ENCODE results near the gene MS4A10. TPM values are rescaled to one million over a fixed set of nuclear protein-coding genes. Genes with fewer than 3 reads are reported as not detected.

MS4A10 gene
- total RNA-seq, 2 donors from 2014 or later: 0.45 TPM; not detected in 1

DNA sequence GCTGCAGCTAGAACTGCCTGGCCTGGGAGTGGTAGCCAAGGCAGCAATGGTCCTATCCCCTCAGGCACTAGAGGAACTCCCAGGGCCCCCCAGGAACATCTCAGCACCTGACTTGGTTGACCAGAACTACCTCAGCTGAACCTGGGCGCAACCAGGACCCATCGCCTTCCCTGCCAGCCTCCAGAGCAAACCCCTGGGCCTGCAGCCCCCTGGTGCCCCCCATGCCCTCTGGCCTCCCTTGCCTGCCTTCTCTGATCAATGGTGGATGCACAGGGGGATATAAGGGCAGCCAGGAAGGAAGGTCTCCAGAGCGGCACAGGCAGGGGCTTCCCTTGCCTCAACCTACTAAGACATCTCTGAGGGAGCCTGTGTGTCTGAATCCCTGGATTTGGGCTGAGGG lies 13.5 kb downstream of the MS4A10 start:
- Histone ChIP-seq H3K27ac (no peak overlapping the region), H3K36me3 (no peaks in the 10 kb centered on the region), H3K27me3 (replicated peaks; ENCODE audit: insufficient read depth) (no peaks in the 10 kb centered on the region), H3K4me3 (no peak overlapping the region), H3K9me3 (no peaks in the 10 kb centered on the region), H3K4me1 (replicated peaks) (no peaks in the 10 kb centered on the region)
- intact Hi-C loops (cut with DNase I): no loop called here
- TF ChIP-seq POLR2AphosphoS5 (IDR thresholded peaks at IDR 0.05): no peak
- no peak for TF ChIP-seq POLR2A (IDR thresholded peaks at IDR 0.05)
- TF ChIP-seq, protein P1, sequence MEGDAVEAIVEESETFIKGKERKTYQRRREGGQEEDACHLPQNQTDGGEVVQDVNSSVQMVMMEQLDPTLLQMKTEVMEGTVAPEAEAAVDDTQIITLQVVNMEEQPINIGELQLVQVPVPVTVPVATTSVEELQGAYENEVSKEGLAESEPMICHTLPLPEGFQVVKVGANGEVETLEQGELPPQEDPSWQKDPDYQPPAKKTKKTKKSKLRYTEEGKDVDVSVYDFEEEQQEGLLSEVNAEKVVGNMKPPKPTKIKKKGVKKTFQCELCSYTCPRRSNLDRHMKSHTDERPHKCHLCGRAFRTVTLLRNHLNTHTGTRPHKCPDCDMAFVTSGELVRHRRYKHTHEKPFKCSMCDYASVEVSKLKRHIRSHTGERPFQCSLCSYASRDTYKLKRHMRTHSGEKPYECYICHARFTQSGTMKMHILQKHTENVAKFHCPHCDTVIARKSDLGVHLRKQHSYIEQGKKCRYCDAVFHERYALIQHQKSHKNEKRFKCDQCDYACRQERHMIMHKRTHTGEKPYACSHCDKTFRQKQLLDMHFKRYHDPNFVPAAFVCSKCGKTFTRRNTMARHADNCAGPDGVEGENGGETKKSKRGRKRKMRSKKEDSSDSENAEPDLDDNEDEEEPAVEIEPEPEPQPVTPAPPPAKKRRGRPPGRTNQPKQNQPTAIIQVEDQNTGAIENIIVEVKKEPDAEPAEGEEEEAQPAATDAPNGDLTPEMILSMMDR (IDR thresholded peaks at IDR 0.05): no peak
- DNase-seq (ENCODE audit: low spot score): no peak
- WGBS: 97% methylated on average over 3 of the region's 3 CpGs

DNA sequence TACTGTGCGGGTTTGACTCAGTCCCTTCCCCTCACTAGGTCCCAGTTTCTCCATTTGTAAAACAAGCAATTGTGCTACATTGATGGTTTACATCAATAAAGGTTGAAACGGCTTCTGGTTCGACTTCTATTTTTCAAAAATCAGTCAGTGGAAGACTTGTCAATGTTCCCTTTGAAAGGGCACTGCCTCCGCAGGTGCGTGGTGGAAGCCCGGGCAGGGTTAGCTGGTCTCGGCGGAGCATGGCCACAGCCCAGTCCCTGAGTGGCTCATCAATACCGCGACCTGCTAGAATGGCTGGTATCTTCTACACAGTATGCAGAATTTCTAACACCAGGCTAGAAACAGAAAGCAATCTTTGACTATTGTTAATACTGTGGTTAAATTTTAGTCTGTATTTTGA lies 16.1 kb downstream of the MS4A10 start:
- no peaks in the 10 kb centered on the region for H3K36me3 ChIP-seq
- intact Hi-C loops (cut with DNase I): no loop called here
- no peak for DNase-seq (ENCODE audit: low spot score)
- H3K27ac ChIP-seq: no peak overlapping the region
- no peaks in the 10 kb centered on the region for H3K27me3 ChIP-seq (replicated peaks; ENCODE audit: insufficient read depth)
- no peaks in the 10 kb centered on the region for H3K9me3 ChIP-seq
- WGBS: 92% methylated on average over 10 of the region's 10 CpGs
- no peak overlapping the region for H3K4me3 ChIP-seq
- TF ChIP-seq POLR2AphosphoS5 (IDR thresholded peaks at IDR 0.05) (no peak), POLR2A (IDR thresholded peaks at IDR 0.05) (no peak)
- TF ChIP-seq, protein P1 (IDR thresholded peaks at IDR 0.05): no peak
- H3K4me1 ChIP-seq (replicated peaks): no peaks in the 10 kb centered on the region

DNA sequence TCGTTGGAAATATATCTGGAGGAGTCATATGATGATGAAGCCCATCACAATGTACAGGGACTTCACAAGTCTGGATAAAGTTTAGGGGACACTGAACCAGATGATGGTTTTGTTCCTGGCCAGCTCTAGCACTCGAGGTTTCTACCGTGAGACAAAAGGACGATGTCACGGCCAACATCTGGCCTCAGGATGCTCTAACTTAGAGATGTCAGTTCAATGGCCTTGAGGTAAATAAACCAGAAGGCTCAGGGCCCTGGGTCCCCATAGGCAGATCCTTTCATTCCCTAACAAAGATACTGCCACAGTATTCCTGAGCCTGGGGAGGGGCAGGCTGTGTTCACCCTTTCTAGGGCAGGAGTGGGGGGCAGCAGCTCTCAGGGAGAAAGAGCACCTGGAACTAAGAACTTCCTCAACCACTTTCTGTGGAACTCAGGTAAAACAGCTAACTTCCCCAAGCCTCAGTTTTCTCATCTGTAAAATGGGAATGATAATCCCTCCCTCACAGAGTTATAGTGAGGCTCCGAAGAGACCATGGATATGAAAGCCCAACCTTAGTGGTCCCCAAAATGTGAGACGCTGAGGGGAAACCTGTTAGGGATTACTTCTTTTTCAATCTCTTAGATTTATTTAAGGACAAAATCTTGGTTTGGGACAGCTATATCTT lies 18.3 kb downstream of the MS4A10 start:
- Histone ChIP-seq H3K4me1 (replicated peaks) (no peaks in the 10 kb centered on the region), H3K9me3 (no peaks in the 10 kb centered on the region), H3K27ac (no peak overlapping the region), H3K36me3 (no peaks in the 10 kb centered on the region), H3K27me3 (replicated peaks; ENCODE audit: insufficient read depth) (no peaks in the 10 kb centered on the region), H3K4me3 (no peak overlapping the region)
- TF ChIP-seq, protein P1 (IDR thresholded peaks at IDR 0.05): no peak
- TF ChIP-seq POLR2A (IDR thresholded peaks at IDR 0.05) (no peak), POLR2AphosphoS5 (IDR thresholded peaks at IDR 0.05) (no peak)
- DNase-seq (ENCODE audit: low spot score): no peak
- intact Hi-C loops (cut with DNase I): no loop called here
- 78% methylated on average over 7 of the region's 7 CpGs for WGBS

DNA sequence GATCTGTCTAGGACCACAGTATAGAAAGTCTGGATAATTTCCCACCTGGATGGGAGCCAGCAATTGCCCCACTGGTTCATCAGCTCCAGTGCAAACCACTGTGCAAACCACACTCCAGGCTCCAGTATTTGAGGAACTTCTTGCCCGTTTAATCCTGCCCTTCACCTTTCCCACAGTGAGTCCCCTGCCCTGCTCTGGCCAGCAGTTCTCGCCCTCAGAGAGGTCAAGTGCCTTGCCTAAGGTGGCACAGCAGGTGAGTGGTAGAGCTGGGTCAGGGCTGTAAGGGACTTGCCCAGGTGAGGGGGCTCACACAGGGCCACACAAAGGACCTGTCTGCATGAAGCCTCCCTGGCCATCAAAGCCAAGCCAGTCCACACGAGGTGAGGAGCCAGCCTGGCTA lies 24.1 kb downstream of the MS4A10 start:
- 59% methylated on average over 3 of the region's 3 CpGs for WGBS
- no peak for TF ChIP-seq POLR2A (IDR thresholded peaks at IDR 0.05)
- no peak for TF ChIP-seq POLR2AphosphoS5 (IDR thresholded peaks at IDR 0.05)
- TF ChIP-seq, protein P1 (IDR thresholded peaks at IDR 0.05): no peak
- Histone ChIP-seq H3K27me3 (replicated peaks; ENCODE audit: insufficient read depth) (no peaks in the 10 kb centered on the region), H3K36me3 (no peaks in the 10 kb centered on the region), H3K9me3 (no peaks in the 10 kb centered on the region), H3K27ac (no peak overlapping the region), H3K4me3 (no peak overlapping the region), H3K4me1 (replicated peaks) (no peaks in the 10 kb centered on the region)
- intact Hi-C loops (cut with DNase I): no loop called here
- DNase-seq (ENCODE audit: low spot score): no peak

DNA sequence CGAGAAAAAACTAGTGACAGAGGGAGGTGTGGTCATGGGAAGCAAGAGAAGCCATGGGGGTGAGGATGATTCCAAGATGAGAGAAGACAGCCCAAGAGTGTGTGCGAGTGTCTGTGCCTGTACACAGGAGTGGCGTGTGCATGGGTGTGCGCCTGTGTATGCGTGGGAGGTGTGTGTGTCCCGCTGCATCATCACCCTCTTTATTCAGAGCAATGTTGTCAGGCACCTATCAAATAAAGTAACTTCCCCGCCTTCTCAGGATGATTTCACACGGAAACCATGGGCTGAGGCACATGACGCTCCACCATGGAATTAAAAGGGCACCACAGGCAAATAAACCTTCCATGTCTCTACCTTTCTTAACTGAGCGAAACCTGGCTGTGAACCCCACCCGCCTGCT lies 24.6 kb downstream of the MS4A10 start:
- DNase-seq (ENCODE audit: low spot score): no peak
- intact Hi-C loops (cut with DNase I): no loop called here
- Histone ChIP-seq H3K36me3 (no peaks in the 10 kb centered on the region), H3K27ac (no peak overlapping the region), H3K4me3 (no peak overlapping the region), H3K27me3 (replicated peaks; ENCODE audit: insufficient read depth) (no peaks in the 10 kb centered on the region), H3K9me3 (no peaks in the 10 kb centered on the region), H3K4me1 (replicated peaks) (no peaks in the 10 kb centered on the region)
- no peak for TF ChIP-seq POLR2A (IDR thresholded peaks at IDR 0.05)
- no peak for TF ChIP-seq POLR2AphosphoS5 (IDR thresholded peaks at IDR 0.05)
- TF ChIP-seq, protein P1 (IDR thresholded peaks at IDR 0.05): no peak
- WGBS: 76% methylated on average over 11 of the region's 11 CpGs
